ENCODE data around the gene NFE2L1. TPM values are rescaled to one million over a fixed set of nuclear protein-coding genes. Genes with fewer than 3 reads are reported as not detected.

Gene NFE2L1
- total RNA-seq, 1 experiment from 2014 or later: 91.7 TPM

DNA sequence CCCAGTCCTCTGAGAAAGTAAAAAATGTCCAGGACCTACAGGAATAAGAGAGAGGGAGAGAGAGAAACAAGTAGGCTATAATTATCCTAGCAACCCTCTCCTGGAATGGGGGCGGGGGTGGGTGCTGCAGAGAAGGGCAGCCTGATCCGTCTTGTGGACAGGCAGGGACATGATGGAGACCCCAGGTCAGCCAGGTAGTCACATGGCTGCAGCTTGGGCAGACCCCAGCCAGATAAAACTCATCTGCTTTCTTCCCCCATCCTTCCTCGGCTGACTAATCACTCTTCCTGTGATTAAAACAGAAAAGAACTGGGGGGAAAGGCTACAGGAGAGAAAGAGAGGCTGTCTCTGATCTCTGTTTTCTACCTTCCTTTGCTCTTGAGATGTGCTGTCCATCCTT lies 43.2 kb upstream of the NFE2L1 start:
- Histone ChIP-seq H3F3A (ENCODE audit: insufficient read depth, low read depth) (peaks cover 17% of the 10 kb centered on the region; the same call in 1 of the 2 replicates), H3K4me1 (replicated peaks; ENCODE audit: insufficient read depth) (peaks cover 34% of the 10 kb centered on the region), H3K4me3 (no peak overlapping the region), H3K4me2 (no peak overlapping the region), H3K27me3 (ENCODE audit: insufficient read depth, low read depth) (no peaks in the 10 kb centered on the region), H3K9me3 (ENCODE audit: insufficient read depth, low read depth) (no peaks in the 10 kb centered on the region), H3K9me2 (ENCODE audit: insufficient read depth) (no peaks in the 10 kb centered on the region), H2AFZ (no peak overlapping the region), H3K36me3 (ENCODE audit: low read depth) (no peaks in the 10 kb centered on the region), H4K20me1 (ENCODE audit: insufficient read depth) (no peaks in the 10 kb centered on the region), H3K27ac (no peak overlapping the region), H3K79me2 (ENCODE audit: low read depth) (no peaks in the 10 kb centered on the region)
- intact Hi-C loops (cut with micrococcal nuclease; ENCODE audit: unreplicated experiment): no loop called here
- CTCF ChIA-PET: interaction anchor here (0.6 to 0.7 kb wide), 4 partner anchors 13 to 1519 kb away, joined by 3 to 6 read pairs (median 3); no protein-coding TSS in a partner anchor
- POLR2A ChIA-PET (ENCODE audit: unreplicated experiment): interaction anchor here (0.6 kb wide), 1 partner anchor 34 kb away, joined by 5 read pairs; the partner anchor contains the start of gene CDK5RAP3
- no peak for TF ChIP-seq EZH2 (IDR thresholded peaks at IDR 0.05; ENCODE audit: low read depth)
- TF ChIP-seq, protein P1, sequence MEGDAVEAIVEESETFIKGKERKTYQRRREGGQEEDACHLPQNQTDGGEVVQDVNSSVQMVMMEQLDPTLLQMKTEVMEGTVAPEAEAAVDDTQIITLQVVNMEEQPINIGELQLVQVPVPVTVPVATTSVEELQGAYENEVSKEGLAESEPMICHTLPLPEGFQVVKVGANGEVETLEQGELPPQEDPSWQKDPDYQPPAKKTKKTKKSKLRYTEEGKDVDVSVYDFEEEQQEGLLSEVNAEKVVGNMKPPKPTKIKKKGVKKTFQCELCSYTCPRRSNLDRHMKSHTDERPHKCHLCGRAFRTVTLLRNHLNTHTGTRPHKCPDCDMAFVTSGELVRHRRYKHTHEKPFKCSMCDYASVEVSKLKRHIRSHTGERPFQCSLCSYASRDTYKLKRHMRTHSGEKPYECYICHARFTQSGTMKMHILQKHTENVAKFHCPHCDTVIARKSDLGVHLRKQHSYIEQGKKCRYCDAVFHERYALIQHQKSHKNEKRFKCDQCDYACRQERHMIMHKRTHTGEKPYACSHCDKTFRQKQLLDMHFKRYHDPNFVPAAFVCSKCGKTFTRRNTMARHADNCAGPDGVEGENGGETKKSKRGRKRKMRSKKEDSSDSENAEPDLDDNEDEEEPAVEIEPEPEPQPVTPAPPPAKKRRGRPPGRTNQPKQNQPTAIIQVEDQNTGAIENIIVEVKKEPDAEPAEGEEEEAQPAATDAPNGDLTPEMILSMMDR (conservative IDR thresholded peaks at IDR 0.05): no peak
- no peak for DNase-seq
- no TSS peak for BruUV-seq (replicated peaks)

DNA sequence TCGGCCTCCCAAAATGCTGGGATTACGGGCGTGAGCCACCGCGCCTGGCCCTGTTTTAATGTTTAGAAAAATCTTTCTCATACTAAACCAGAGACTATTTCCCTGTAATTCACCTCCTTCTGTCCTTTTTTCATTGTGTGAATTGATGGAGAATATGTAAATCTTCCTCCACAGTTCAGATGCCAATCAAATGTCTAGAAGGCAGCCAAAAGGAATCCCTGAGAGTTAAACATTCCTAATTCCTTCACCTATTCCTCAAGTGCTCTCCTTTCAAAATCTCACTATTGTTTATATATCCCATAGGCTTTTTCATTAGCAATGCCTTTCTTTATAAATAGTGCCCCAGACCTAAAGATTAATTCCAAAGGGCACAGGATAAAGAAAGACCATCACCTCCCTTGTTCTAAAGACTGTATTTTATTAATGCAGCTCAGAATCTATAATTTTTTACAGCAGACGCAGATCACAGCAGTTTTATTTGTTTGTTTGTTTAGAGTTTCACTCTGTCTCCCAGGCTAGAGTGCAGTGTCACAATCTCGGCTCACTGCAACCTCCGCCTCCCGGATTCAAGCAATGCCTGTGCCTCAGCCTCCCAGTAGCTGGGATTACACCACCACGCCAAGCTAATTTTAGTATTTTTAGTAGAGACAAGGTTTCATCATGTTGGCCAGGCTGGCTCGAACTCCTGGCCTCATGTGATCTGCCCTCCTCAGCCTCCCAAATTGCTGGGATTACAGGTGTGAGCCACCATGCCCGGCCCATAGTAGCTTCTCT lies 41.0 kb upstream of the NFE2L1 start:
- TF ChIP-seq EZH2 (IDR thresholded peaks at IDR 0.05; ENCODE audit: low read depth): no peak
- TF ChIP-seq, protein P1 (conservative IDR thresholded peaks at IDR 0.05): no peak
- BruUV-seq (replicated peaks): no TSS peak
- Histone ChIP-seq H3K79me2 (ENCODE audit: low read depth) (no peaks in the 10 kb centered on the region), H3F3A (ENCODE audit: insufficient read depth, low read depth) (peaks cover 11% of the 10 kb centered on the region; the same call in 1 of the 2 replicates), H3K27ac (no peak overlapping the region), H3K36me3 (ENCODE audit: low read depth) (no peaks in the 10 kb centered on the region), H3K4me3 (no peak overlapping the region), H3K9me2 (ENCODE audit: insufficient read depth) (no peaks in the 10 kb centered on the region), H3K27me3 (ENCODE audit: insufficient read depth, low read depth) (no peaks in the 10 kb centered on the region), H3K4me1 (replicated peaks; ENCODE audit: insufficient read depth) (peaks cover 24% of the 10 kb centered on the region), H3K9me3 (ENCODE audit: insufficient read depth, low read depth) (no peaks in the 10 kb centered on the region), H4K20me1 (ENCODE audit: insufficient read depth) (no peaks in the 10 kb centered on the region), H3K4me2 (no peak overlapping the region), H2AFZ (no peak overlapping the region)
- no peak for DNase-seq
- intact Hi-C loops (cut with micrococcal nuclease; ENCODE audit: unreplicated experiment): no loop called here
- ChIA-PET CTCF (interaction anchor here (0.6 to 0.7 kb wide), 2 partner anchors 116 to 594 kb away, joined by 4 read pairs; no protein-coding TSS in a partner anchor), POLR2A (ENCODE audit: unreplicated experiment) (no interaction called here)

DNA sequence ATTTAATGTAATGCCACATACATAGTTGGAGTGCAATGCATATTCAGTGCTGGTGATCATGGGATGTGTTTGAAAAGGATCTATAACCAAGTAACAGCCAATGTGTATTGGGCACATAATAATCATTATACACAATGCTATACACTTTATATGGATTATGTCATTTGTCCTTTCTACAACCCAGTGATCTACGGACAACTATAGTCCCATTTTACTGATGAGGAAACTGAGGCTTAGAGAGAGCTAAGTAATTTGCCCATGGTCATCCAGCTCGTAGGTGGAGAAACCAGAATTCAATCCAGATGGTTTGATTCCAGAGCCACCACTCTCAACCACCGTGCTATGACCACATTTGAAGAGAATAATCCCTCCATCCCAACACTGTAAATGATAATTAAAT lies 38.0 kb upstream of the NFE2L1 start:
- no TSS peak for BruUV-seq (replicated peaks)
- Histone ChIP-seq H3K4me1 (replicated peaks; ENCODE audit: insufficient read depth) (peaks cover 5% of the 10 kb centered on the region; the same call in 1 of the 2 replicates), H3F3A (ENCODE audit: insufficient read depth, low read depth) (no peaks in the 10 kb centered on the region), H3K27ac (no peak overlapping the region), H2AFZ (no peak overlapping the region), H4K20me1 (ENCODE audit: insufficient read depth) (no peaks in the 10 kb centered on the region), H3K9me2 (ENCODE audit: insufficient read depth) (no peaks in the 10 kb centered on the region), H3K4me3 (no peak overlapping the region), H3K4me2 (no peak overlapping the region), H3K36me3 (ENCODE audit: low read depth) (no peaks in the 10 kb centered on the region), H3K9me3 (ENCODE audit: insufficient read depth, low read depth) (no peaks in the 10 kb centered on the region), H3K27me3 (ENCODE audit: insufficient read depth, low read depth) (no peaks in the 10 kb centered on the region), H3K79me2 (ENCODE audit: low read depth) (no peaks in the 10 kb centered on the region)
- DNase-seq: no peak
- intact Hi-C loops (cut with micrococcal nuclease; ENCODE audit: unreplicated experiment): no loop called here
- POLR2A ChIA-PET (ENCODE audit: unreplicated experiment): no interaction called here
- CTCF ChIA-PET: interaction anchor here (1.0 kb wide), 1 partner anchor 38 kb away, joined by 3 read pairs; no protein-coding TSS in a partner anchor
- no peak for TF ChIP-seq EZH2 (IDR thresholded peaks at IDR 0.05; ENCODE audit: low read depth)
- TF ChIP-seq, protein P1 (conservative IDR thresholded peaks at IDR 0.05): no peak

Measured in PC-9 (cell line).